Measurements from ENCODE around the gene CMBL.
"Not testable (repeated sequence)": the region's sequence is repeated elsewhere in the genome, so short reads cannot be mapped to it uniquely, and the experiment has no call there.

Gene CMBL

DNA sequence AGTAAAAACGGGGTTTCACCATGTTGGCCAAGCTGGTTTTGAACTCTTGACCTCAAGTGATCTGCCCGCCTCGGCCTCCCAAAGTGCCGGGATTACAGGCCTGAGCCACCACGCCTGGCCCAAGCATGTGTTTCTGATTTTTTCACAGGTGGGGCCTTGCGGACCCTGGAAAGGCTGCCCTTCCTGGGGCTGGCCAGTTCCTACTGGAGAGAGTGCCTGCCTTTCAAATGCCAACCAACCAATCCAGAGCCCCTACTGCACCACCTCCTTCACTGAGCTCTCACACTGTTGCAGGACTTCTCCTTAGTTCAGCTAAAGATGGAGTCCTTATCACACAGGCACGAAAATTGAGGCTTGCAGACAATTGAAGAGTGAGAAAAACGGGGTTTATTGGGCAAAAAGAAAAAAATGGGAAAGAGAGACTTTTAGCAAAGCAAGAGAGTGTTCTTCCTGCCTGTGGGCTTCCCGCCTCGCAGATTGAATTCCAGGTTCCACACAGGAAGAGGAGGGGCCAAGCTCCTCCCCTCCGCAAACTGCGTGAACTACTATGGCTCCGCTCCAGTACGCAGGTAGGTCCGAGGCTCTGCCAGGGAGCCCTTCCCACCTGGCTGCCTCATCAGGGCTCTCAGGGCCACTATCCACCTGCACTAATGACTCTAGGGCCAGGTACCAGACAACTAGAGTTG lies 8.3 kb upstream of the CMBL start:
- Histone ChIP-seq H3K27ac (no peak overlapping the region), H3K27me3 (ENCODE audit: insufficient read depth, low read depth, severe bottlenecking) (no peaks in the 10 kb centered on the region), H3K9me3 (ENCODE audit: severe bottlenecking) (no peaks in the 10 kb centered on the region), H3K36me3 (no peaks in the 10 kb centered on the region), H3K4me3 (ENCODE audit: low read depth, low read length) (no peak overlapping the region)
- TF ChIP-seq, protein P1, sequence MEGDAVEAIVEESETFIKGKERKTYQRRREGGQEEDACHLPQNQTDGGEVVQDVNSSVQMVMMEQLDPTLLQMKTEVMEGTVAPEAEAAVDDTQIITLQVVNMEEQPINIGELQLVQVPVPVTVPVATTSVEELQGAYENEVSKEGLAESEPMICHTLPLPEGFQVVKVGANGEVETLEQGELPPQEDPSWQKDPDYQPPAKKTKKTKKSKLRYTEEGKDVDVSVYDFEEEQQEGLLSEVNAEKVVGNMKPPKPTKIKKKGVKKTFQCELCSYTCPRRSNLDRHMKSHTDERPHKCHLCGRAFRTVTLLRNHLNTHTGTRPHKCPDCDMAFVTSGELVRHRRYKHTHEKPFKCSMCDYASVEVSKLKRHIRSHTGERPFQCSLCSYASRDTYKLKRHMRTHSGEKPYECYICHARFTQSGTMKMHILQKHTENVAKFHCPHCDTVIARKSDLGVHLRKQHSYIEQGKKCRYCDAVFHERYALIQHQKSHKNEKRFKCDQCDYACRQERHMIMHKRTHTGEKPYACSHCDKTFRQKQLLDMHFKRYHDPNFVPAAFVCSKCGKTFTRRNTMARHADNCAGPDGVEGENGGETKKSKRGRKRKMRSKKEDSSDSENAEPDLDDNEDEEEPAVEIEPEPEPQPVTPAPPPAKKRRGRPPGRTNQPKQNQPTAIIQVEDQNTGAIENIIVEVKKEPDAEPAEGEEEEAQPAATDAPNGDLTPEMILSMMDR (IDR thresholded peaks at IDR 0.05; ENCODE audit: low read depth, low read length): no peak
- no peak for DNase-seq

DNA sequence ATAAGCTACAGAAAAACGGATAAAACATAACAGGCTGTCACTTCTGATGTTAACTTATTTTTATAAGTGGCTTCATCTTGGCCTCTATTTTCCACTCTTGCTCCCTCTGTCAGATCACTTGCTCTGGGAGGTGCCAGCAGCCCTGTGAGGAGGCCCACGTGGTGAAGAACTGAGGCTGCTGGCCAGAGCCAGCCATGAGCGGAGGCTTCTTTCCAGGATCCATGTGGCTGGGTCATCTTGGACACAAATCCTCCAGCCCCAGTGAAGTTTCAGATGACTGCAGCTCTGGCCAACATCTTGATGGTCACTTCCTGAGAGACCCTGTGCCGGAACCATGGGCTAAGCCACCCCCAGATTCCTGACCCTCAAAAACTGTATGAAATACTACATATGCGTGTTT lies 7.5 kb upstream of the CMBL start:
- DNase-seq: no peak
- Histone ChIP-seq H3K36me3 (no peaks in the 10 kb centered on the region), H3K27ac (no peak overlapping the region), H3K27me3 (ENCODE audit: insufficient read depth, low read depth, severe bottlenecking) (no peaks in the 10 kb centered on the region), H3K4me3 (ENCODE audit: low read depth, low read length) (no peak overlapping the region), H3K9me3 (ENCODE audit: severe bottlenecking) (no peaks in the 10 kb centered on the region)
- TF ChIP-seq, protein P1 (IDR thresholded peaks at IDR 0.05; ENCODE audit: low read depth, low read length): no peak

DNA sequence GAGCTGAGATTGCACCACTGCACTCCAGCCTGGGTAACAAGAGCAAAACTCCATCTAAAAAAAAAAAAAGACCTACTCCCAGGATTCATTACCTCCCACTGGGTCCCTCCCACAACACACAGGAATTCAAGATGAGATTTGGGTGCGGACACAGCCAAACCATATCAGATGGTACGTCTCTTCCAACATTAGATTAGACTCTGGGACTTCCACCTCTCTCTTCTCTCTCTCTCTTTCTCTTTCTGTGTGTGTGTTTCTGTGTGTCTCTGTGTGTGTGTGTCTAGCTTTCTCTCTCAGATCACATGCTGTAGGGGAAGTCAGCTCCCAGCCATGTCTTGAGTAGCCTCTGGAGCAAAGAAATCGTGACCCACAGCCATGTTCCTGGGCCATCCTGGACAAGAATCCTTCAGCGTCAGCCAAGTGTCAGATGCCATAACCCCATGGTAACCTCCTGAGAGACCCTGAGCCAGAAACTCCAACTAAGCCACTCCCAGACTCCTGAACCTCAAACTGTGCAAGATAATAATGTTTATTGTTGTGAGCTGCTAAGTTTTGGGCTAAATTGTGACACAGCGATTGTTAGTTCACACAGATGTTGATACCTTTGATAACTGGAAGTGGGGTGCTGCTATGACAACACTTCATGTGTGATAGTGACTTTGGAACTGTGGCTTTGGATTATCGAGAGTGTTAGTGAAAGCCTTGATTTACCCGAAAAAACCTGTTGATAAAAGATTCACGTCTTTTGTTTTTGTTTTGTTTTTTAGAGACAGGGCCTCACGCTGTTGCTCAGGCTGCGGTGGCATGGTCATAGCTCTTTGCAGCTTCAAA lies 4.1 kb upstream of the CMBL start:
- no peak for DNase-seq
- TF ChIP-seq, protein P1 (IDR thresholded peaks at IDR 0.05; ENCODE audit: low read depth, low read length): no peak
- Histone ChIP-seq H3K4me3 (ENCODE audit: low read depth, low read length) (no peak overlapping the region), H3K9me3 (ENCODE audit: severe bottlenecking) (no peaks in the 10 kb centered on the region), H3K27me3 (ENCODE audit: insufficient read depth, low read depth, severe bottlenecking) (no peaks in the 10 kb centered on the region), H3K27ac (no peak overlapping the region), H3K36me3 (no peaks in the 10 kb centered on the region)

DNA sequence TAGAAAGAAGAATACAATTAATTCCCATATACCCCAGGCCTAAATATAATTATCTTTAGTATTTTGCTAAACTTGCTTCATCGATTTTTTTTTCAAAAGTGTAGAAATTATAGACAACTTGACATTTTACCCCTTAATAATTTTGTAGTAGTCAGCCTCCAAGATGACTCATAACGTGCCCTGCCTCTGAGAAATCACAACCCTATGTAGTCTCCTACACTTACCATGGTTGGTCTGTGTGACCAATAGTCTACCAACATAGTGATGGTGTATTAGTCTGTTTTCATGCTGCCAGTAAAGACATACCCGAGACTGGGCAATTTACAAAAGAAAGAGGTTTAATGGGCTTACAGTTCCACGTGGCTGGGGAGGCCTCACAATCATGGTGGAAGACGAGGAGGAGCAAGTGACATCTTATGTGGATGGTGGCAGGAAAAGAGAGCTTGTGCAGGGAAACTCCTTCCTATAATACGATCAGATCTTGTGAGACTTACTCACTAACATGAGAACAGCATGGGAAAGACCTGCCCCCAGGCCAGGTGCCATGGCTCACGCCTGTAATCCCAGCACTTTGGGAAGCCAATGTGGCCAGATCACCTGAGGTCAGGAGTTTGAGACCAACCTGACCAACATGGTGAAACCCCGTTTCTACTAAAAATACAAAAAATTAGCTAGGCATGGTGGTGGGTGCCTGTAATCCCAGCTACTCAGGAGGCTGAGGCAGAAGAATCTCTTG lies 3.3 kb upstream of the CMBL start:
- H3K9me3 ChIP-seq (ENCODE audit: severe bottlenecking); H3K27ac ChIP-seq; H3K4me3 ChIP-seq (ENCODE audit: low read depth, low read length); H3K27me3 ChIP-seq (ENCODE audit: insufficient read depth, low read depth, severe bottlenecking); H3K36me3 ChIP-seq; DNase-seq: not testable (repeated sequence)

DNA sequence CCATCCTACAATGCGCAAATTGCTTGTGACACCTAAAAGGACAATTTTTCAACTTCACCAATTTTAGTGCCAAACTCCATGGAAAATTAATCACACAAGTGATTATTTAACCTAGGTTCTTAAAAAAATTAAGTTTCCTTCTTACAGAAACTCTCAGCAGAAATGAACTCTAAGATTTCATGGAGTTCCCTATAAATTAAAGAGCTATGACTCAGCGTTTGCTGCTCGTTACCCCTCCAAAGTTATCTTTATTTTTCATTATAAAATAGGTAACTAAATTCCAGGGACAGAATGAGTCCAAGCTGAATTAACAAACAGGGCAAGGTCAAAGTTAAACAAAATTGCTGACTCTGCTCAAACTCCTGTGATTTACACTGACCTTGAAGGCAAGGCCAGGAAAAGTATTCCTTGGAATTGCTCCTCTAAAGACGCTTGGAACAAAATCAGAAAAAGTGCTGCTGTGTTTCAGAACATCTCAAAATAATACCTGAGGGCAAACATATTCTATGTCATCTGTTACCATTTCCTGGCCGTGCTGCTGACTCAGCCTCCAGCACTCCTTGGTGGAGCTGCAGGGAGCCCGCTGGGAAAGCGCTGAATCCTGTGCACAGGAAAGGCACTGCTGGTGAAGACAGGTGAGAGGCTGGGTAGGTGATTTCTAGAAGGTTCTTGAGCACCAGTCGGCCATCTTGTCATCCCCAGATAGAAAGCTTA lies 2.5 kb upstream of the CMBL start:
- TF ChIP-seq, protein P1 (IDR thresholded peaks at IDR 0.05; ENCODE audit: low read depth, low read length): no peak
- no peak overlapping the region for H3K4me3 ChIP-seq (ENCODE audit: low read depth, low read length)
- H3K36me3 ChIP-seq: no peaks in the 10 kb centered on the region
- H3K27me3 ChIP-seq (ENCODE audit: insufficient read depth, low read depth, severe bottlenecking): no peaks in the 10 kb centered on the region
- no peak overlapping the region for H3K27ac ChIP-seq
- no peaks in the 10 kb centered on the region for H3K9me3 ChIP-seq (ENCODE audit: severe bottlenecking)
- no peak for DNase-seq

All from WERI-Rb-1 (cell line).